Measurements from ENCODE around the gene SLC24A3.

- TF ChIP-seq CTCF (IDR thresholded peaks at IDR 0.05), result no peak
- TF ChIP-seq POLR2A (IDR thresholded peaks at IDR 0.05), result no peak
- no peak for TF ChIP-seq EP300 (IDR thresholded peaks at IDR 0.05)
Observed at GRCh38 chr20:19407196-19407595, 194.8 kb downstream of the SLC24A3 start.
